AG04450 (cell line): ENCODE results near the gene GPR132. TPM values are rescaled to one million over a fixed set of nuclear protein-coding genes. Genes with fewer than 3 reads are reported as not detected.

Source experiments
- CTCF ChIA-PET: fragments of 300-600, 350-600 bp; formaldehyde crosslinking; extraction: SDS; loops from one replicate; lab custom pipeline; 2022; ENCODE audit warnings: antibody characterized with exemption, inconsistent platforms; lab: Charles Lee
- POLR2A ChIA-PET: fragments of 350-600 bp; formaldehyde crosslinking; extraction: SDS; loops from one replicate; lab custom pipeline; 2021; ENCODE audit warnings: antibody characterized with exemption, inconsistent platforms; lab: Yijun Ruan, JAX
- DNase-seq: peaks from one replicate; pipeline ENCODE4 v3.0.0-alpha.2; 2011; ENCODE audit warnings: low read depth, low spot score
- H3K27ac ChIP-seq: one replicate; pipeline ENCODE4 v1.5.1; 2012; ENCODE audit warnings: low read depth, low read length, control low read depth
- H3K27me3 ChIP-seq: one replicate; pipeline ENCODE4 v1.6.0; 2012; ENCODE audit warnings: low read length; ENCODE audit not compliant: control insufficient read depth, insufficient read depth
- H3K4me3 ChIP-seq: 2 replicates; pipeline ENCODE4 v1.5.1; 2011; ENCODE audit warnings: mild to moderate bottlenecking, low read depth, low read length, control low read depth
- H3K9me3 ChIP-seq: 2 replicates; pipeline ENCODE4 v1.5.1; 2012; ENCODE audit warnings: low read length; ENCODE audit not compliant: control insufficient read depth, insufficient read depth
- CTCF ChIP-seq: IDR thresholded peaks from 2 replicates; pipeline ENCODE4 v1.5.1; 2011; ENCODE audit warnings: low read depth, low read length, control low read depth, inconsistent platforms
- polyA plus RNA-seq: library from polyadenylated mRNA; depleted of rRNA; stranded (reverse); fragments of >200 nt; gene quantifications from 2 replicates; pipeline ENCODE4 v1.2.3, GENCODE V29; 2011

GPR132 gene
- polyA plus RNA-seq, 1 experiment, result 0.07 TPM

- H3K4me3 ChIP-seq, result no peak overlapping the region
- no peak for DNase-seq
- H3K27me3 ChIP-seq, result no peaks in the 10 kb centered on the region
- no peak for TF ChIP-seq CTCF
- no peaks in the 10 kb centered on the region; the same call in 1 of the 2 replicates for H3K9me3 ChIP-seq
- H3K27ac ChIP-seq, result no peak overlapping the region
- CTCF ChIA-PET, result no interaction called here
- POLR2A ChIA-PET, result no interaction called here
Measured at GRCh38 chr14:105010106-105010505, 55.1 kb downstream of the GPR132 start.

- H3K27me3 ChIP-seq, result no peaks in the 10 kb centered on the region
- no peaks in the 10 kb centered on the region; the same call in 1 of the 2 replicates for H3K9me3 ChIP-seq
- POLR2A ChIA-PET, result no interaction called here
- CTCF ChIA-PET, result no interaction called here
- DNase-seq, result no peak
- no peak overlapping the region for H3K4me3 ChIP-seq
- no peak overlapping the region for H3K27ac ChIP-seq
- no peak for TF ChIP-seq CTCF
Measured at GRCh38 chr14:105007593-105008264, 57.5 kb downstream of the GPR132 start.

GRCh38 chr14:105006831-105007592 lies 58.2 kb downstream of the GPR132 start:
- POLR2A ChIA-PET, result no interaction called here
- DNase-seq, result no peak

GRCh38 chr14:105005929-105006830 lies 59.0 kb downstream of the GPR132 start:
- CTCF ChIA-PET, result interaction anchor here (0.6 kb wide), 1 partner anchor 429 kb away, joined by 3 read pairs; no protein-coding TSS in a partner anchor

More at GRCh38 chr14:105006831-105007592, 58.2 kb downstream of the GPR132 start:
- no peaks in the 10 kb centered on the region; the same call in 1 of the 2 replicates for H3K9me3 ChIP-seq
- H3K4me3 ChIP-seq, result no peak overlapping the region
- H3K27me3 ChIP-seq, result no peaks in the 10 kb centered on the region
- CTCF ChIA-PET, result no interaction called here
- no peak overlapping the region for H3K27ac ChIP-seq
- TF ChIP-seq CTCF, result no peak

More at GRCh38 chr14:105005929-105006830, 59.0 kb downstream of the GPR132 start:
- Histone ChIP-seq H3K4me3 (no peak overlapping the region), H3K27me3 (no peaks in the 10 kb centered on the region), H3K9me3 (no peaks in the 10 kb centered on the region; the same call in 1 of the 2 replicates), H3K27ac (no peak overlapping the region)
- POLR2A ChIA-PET, result no interaction called here
- no peak for TF ChIP-seq CTCF
- DNase-seq, result no peak
